Thoracic aorta (tissue), 2 donors: ENCODE measurements around the gene EPHB2. TPM values are rescaled to one million over a fixed set of nuclear protein-coding genes. Genes with fewer than 3 reads are reported as not detected.

ENCODE experiments used
- ATAC-seq: fragments of 150-250 bp; one replicate; pipeline ENCODE4 v1.8.0; 2017; ENCODE audit warnings: low read depth; ENCODE audit not compliant: insufficient number of reproducible peaks, low FRiP score
- DNase-seq: peaks from one replicate; pipeline ENCODE4 v3.0.0-alpha.2; 2020; ENCODE audit warnings: low spot score
- H3K27ac ChIP-seq, 2 donors: fragments of 200-600 bp; sonication (generic); 1 replicate in 1 of 2; 2 replicates in 1 of 2; pipeline ENCODE4 v1.5.1; 2016; ENCODE audit warnings: mild to moderate bottlenecking in 2 of 2, moderate library complexity in 2 of 2
- H3K27me3 ChIP-seq: fragments of 200-600 bp; sonication (generic); replicated peaks from 2 replicates; pipeline ENCODE4 v1.6.0; 2016; ENCODE audit warnings: mild to moderate bottlenecking; ENCODE audit not compliant: insufficient read depth
- H3K36me3 ChIP-seq: fragments of 200-600 bp; sonication (generic); one replicate; pipeline ENCODE4 v1.5.1; 2016
- H3K4me1 ChIP-seq, 2 donors: fragments of 200-600 bp; sonication (generic); 1 replicate in 1 of 2; 2 replicates in 1 of 2; pipeline versions ENCODE4 v1.5.1 to v1.6.0; 2016; ENCODE audit warnings: low read depth in 2 of 2, mild to moderate bottlenecking in 1 of 2; ENCODE audit not compliant: control insufficient read depth in 1 of 2
- H3K4me3 ChIP-seq: fragments of 200-600 bp; sonication (generic); 2 replicates; pipeline ENCODE4 v1.5.1; 2016; ENCODE audit warnings: mild to moderate bottlenecking
- H3K9me3 ChIP-seq: fragments of 200-600 bp; sonication (generic); 2 replicates; pipeline ENCODE4 v1.5.1; 2016
- CTCF ChIP-seq: fragments of 200-600 bp; sonication (generic); IDR thresholded peaks from one replicate; pipeline ENCODE4 v1.5.1; 2019; ENCODE audit warnings: antibody characterized with exemption
- total RNA-seq, 2 donors: library from RNA; depleted of rRNA; stranded (reverse); fragments of >200 nt; gene quantifications; one replicate each; pipeline versions ENCODE4 v1.1.0 to v1.2.3, GENCODE V29; 2016

EPHB2 gene
- total RNA-seq, 2 donors from 2014 or later = 9.3 to 10.0 TPM

- H3K27me3 ChIP-seq = no peaks in the 10 kb centered on the region
- no peak overlapping the region for H3K27ac ChIP-seq
- H3K9me3 ChIP-seq = no peaks in the 10 kb centered on the region
- no peak for TF ChIP-seq CTCF
- ATAC-seq (no peak), DNase-seq (no peak)
- no peaks in the 10 kb centered on the region for H3K36me3 ChIP-seq
- no peak overlapping the region for H3K4me3 ChIP-seq
- H3K4me1 ChIP-seq = peaks cover 0 to 27% of the 10 kb centered on the region in 2 donors
Measured at GRCh38 chr1:22789356-22789994, 78.8 kb downstream of the EPHB2 start.

DNA sequence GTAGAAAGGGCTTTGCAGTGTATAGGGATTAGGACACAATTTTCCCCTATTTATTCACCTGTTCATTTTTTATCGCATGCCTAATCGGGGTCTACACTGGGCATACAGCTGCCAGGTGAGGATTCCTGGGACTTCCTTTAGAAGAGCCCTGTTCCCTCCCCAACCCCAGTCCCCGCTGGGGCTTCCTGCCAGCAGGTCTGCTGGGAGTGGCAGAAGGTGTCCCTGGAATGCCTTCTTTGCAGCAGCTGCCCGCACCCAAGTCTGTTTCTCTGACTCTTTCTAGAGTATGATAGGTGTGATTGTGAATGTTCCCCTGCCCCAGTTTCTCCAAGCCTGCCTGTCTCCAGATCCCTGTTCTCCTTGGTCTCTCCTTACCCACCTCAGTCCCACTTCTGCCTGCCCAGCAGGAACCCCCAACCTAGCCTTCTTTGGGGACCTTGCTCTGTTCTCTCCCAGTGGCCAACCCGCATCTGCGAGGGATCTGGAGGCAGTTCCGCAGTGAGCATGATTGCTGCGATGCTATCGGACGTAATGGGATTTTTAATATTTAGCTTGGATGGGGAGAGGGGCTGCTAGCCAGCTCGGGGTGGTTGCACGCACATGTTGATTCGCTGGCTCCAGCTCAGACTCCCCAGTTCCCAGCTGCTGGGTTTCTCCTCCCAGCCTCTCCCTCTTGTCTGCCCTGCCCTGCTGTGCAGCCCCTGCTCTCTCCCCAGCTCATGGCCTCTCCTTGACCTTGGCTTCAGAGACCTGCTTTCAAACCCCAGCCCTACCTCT lies 79.8 kb downstream of the EPHB2 start:
- Histone ChIP-seq H3K27me3 (no peaks in the 10 kb centered on the region), H3K9me3 (no peaks in the 10 kb centered on the region), H3K36me3 (no peaks in the 10 kb centered on the region), H3K27ac (no peak overlapping the region), H3K4me3 (no peak overlapping the region), H3K4me1 (peaks cover 0 to 35% of the 10 kb centered on the region in 2 donors)
- no peak for TF ChIP-seq CTCF
- DNase-seq = no peak
- ATAC-seq = no peak

DNA sequence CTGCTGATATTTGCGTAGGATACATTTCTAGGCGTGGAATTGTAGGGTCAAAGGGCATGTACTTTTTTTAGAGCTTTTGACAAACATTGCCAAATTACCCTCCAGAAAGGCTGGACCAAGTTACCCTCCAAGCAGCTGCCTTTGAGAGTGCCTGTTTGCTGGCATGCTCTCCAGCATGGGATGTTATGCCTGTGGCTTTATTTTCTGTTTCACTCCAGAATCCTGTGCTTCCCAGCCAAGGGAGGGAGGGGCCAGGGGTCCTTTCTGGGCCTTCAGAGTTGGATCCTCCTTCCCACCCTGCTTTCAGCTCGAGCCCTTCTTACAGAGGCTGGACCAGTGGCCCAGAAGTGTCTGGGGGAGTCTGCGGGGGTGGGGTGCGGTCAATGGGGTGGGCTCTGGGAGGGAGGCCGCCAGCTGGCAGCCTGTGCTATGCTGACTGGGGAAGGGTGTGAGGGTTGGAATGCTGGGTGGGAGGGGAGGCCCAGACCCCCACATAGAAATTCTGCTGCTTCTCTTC lies 81.2 kb downstream of the EPHB2 start:
- ATAC-seq (no peak), DNase-seq (no peak)
- Histone ChIP-seq H3K4me1 (peaks cover 0 to 35% of the 10 kb centered on the region in 2 donors), H3K27me3 (no peaks in the 10 kb centered on the region), H3K9me3 (no peaks in the 10 kb centered on the region), H3K36me3 (no peaks in the 10 kb centered on the region), H3K27ac (no peak overlapping the region), H3K4me3 (no peak overlapping the region)
- no peak for TF ChIP-seq CTCF

DNA sequence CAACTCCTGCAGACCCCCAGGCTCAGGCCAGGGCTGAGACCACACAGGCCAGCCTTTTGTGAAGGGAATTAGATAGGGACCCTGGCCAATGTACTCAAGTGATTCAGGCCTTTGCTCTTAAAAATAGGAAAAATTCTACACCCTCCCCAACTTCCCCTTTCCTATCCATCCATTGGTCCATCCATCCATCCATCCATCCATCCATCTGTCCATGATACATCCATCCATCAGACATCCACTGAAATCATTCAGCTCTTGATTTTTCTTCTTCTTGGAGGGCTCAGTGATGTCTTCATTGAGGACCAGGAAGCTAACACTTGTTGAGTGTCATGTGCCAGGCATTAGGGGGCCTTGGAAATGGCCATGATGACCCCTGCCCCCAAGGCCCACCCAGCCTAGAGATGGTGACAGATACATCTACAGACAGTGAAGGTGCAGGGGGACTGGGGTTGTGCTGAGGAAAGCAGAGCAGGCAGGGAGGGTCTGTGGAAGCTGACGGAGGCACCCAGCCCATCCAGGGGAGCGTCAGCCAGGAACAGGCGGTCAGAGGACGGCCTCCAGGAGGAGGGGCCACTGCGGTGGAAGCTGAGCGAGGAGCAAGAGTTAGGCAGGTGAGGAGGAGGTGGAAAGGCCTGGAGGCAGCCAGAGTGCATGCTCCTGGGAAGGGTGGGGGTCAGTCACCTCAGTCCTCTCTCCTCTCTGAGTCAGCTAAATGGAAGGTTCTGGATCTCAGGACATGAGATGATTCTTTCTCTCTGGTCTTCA lies 81.9 kb downstream of the EPHB2 start:
- no peak for TF ChIP-seq CTCF
- Histone ChIP-seq H3K4me1 (peaks cover 0 to 35% of the 10 kb centered on the region in 2 donors), H3K9me3 (no peaks in the 10 kb centered on the region), H3K4me3 (no peak overlapping the region), H3K27me3 (no peaks in the 10 kb centered on the region), H3K36me3 (no peaks in the 10 kb centered on the region), H3K27ac (no peak overlapping the region)
- ATAC-seq = no peak
- DNase-seq = no peak

- H3K27ac ChIP-seq = no peak overlapping the region
- no peaks in the 10 kb centered on the region for H3K36me3 ChIP-seq
- H3K4me3 ChIP-seq = no peak overlapping the region
- H3K27me3 ChIP-seq = no peaks in the 10 kb centered on the region
- no peak for TF ChIP-seq CTCF
- no peaks in the 10 kb centered on the region for H3K9me3 ChIP-seq
- ATAC-seq (no peak), DNase-seq (no peak)
- peaks cover 0 to 35% of the 10 kb centered on the region in 2 donors for H3K4me1 ChIP-seq
Measured at GRCh38 chr1:22793647-22794046, 83.0 kb downstream of the EPHB2 start.
